Esophagus muscularis mucosa (tissue), 4 donors: ENCODE measurements around the gene WNT5B. TPM values are rescaled to one million over a fixed set of nuclear protein-coding genes. Genes with fewer than 3 reads are reported as not detected.

ENCODE experiments used
- DNase-seq: peaks from one replicate; pipeline ENCODE4 v3.0.0-alpha.2; 2017; ENCODE audit errors: extremely low spot score
- H3K27ac ChIP-seq, 4 donors: fragments of 200-600 bp; sonication (generic); replicated peaks in 1 of 4; 1 replicate in 3 of 4; 2 replicates in 1 of 4; pipeline ENCODE4 v1.5.1; 2016 to 2019; ENCODE audit warnings: mild to moderate bottlenecking in 1 of 4
- H3K27me3 ChIP-seq, 4 donors: fragments of 200-600 bp; sonication (generic); one replicate each; pipeline versions ENCODE4 v1.5.1 to v1.6.0; 2016 to 2019
- H3K36me3 ChIP-seq, 4 donors: fragments of 200-600 bp; sonication (generic); one replicate each; pipeline ENCODE4 v1.5.1; 2016 to 2019
- H3K4me1 ChIP-seq, 4 donors: fragments of 200-600 bp; sonication (generic); one replicate each; pipeline ENCODE4 v1.5.1; 2016 to 2019
- H3K4me3 ChIP-seq, 4 donors: fragments of 200-600 bp; sonication (generic); 1 replicate in 2 of 4; 2 replicates in 2 of 4; pipeline ENCODE4 v1.5.1; 2016 to 2019; ENCODE audit warnings: mild to moderate bottlenecking in 4 of 4, moderate library complexity in 1 of 4
- H3K9me3 ChIP-seq, 4 donors: fragments of 200-600 bp; sonication (generic); 1 replicate in 3 of 4; 2 replicates in 1 of 4; pipeline ENCODE4 v1.5.1; 2016 to 2019
- EP300 ChIP-seq: sonication (generic); formaldehyde crosslinking; IDR thresholded peaks from one replicate; pipeline ENCODE4 v1.6.1; 2017; ENCODE audit warnings: antibody characterized with exemption
- POLR2A ChIP-seq: fragments of 450-650 bp; IDR thresholded peaks from one replicate; pipeline ENCODE4 v1.6.1; 2017; ENCODE audit warnings: antibody characterized with exemption, moderate library complexity, mild to moderate bottlenecking, low read depth
- POLR2AphosphoS5 ChIP-seq, 2 donors: sonication (generic); formaldehyde crosslinking; IDR thresholded peaks; one replicate each; pipeline ENCODE4 v1.6.1; 2017; ENCODE audit warnings: antibody characterized with exemption in 2 of 2
- WGBS: methylation state at CpG from one replicate; pipeline ENCODE4 v1.1.5; 2018; 5-methylcytosine and 5-hydroxymethylcytosine counted together
- intact Hi-C: fragments of 100-400 bp; cut with DNase I; formaldehyde crosslinking; loops from one replicate; pipeline ENCODE4 v1.15.1; 2023
- total RNA-seq, 4 donors: library from RNA; depleted of rRNA; stranded (reverse); fragments of >200 nt; gene quantifications; one replicate each; pipeline versions ENCODE4 v1.1.0 to v1.2.1, GENCODE V29; 2016
- TF ChIP-seq, protein P1 (sequence below), 3 experiments: fragments of 200-600 bp in 2 of 3; fragments of 450-650 bp in 1 of 3; sonication (generic) in 2 of 3; IDR thresholded peaks; one replicate each; pipeline ENCODE4 v1.5.1; 2017 to 2019; ENCODE audit warnings: antibody characterized with exemption in 3 of 3, mild to moderate bottlenecking in 2 of 3, moderate library complexity in 1 of 3

WNT5B gene
- total RNA-seq, 4 donors from 2014 or later: 33.5 to 112 (median 53.5) TPM

DNA sequence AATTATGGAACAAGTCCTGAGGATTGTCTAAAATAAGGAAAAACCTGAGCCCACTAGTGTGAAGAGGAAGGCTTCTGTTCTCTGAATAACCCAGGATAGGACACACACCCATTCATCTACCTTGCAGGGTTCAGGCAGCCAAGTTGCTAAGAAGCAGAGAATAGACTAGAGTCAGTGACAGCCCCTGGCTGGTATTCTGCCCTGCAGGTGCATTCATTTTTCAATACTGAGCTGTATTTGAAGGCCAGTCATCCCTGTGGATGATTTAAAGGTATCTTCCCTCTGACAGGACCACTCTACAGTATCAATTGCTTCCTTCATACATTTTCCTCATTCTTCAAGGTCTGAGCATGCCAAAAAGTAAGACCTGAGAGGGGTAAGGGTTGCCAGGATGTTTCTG, 22.9 kb downstream of the WNT5B start:
- Histone ChIP-seq H3K4me3 (no peak overlapping the region), H3K27me3 (no peaks in the 10 kb centered on the region), H3K4me1 (peaks cover 37 to 64% (median 43%) of the 10 kb centered on the region in 4 donors), H3K36me3 (peaks cover 0 to 9% (median 5%) of the 10 kb centered on the region in 4 donors), H3K27ac (peak overlapping the region in 3 of 4 donors; percentile 67 to 77 (median 74)), H3K9me3 (no peaks in the 10 kb centered on the region)
- intact Hi-C loops: loop anchor here (1.0 to 5.0 kb wide), 2 partner anchors 139 to 285 kb away; no protein-coding TSS in a partner anchor
- DNase-seq: no peak
- TF ChIP-seq EP300 (no peak), POLR2A (no peak), POLR2AphosphoS5 (IDR thresholded peaks at IDR 0.05) (no peak)
- TF ChIP-seq, protein P1, sequence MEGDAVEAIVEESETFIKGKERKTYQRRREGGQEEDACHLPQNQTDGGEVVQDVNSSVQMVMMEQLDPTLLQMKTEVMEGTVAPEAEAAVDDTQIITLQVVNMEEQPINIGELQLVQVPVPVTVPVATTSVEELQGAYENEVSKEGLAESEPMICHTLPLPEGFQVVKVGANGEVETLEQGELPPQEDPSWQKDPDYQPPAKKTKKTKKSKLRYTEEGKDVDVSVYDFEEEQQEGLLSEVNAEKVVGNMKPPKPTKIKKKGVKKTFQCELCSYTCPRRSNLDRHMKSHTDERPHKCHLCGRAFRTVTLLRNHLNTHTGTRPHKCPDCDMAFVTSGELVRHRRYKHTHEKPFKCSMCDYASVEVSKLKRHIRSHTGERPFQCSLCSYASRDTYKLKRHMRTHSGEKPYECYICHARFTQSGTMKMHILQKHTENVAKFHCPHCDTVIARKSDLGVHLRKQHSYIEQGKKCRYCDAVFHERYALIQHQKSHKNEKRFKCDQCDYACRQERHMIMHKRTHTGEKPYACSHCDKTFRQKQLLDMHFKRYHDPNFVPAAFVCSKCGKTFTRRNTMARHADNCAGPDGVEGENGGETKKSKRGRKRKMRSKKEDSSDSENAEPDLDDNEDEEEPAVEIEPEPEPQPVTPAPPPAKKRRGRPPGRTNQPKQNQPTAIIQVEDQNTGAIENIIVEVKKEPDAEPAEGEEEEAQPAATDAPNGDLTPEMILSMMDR (IDR thresholded peaks at IDR 0.05): no peak

GRCh38 chr12:1655225-1655788, 26.3 kb downstream of the WNT5B start:
- Histone ChIP-seq H3K9me3 (no peaks in the 10 kb centered on the region), H3K36me3 (no peaks in the 10 kb centered on the region), H3K27ac (no peak overlapping the region), H3K4me1 (peaks cover 46 to 64% (median 56%) of the 10 kb centered on the region in 4 donors), H3K4me3 (no peak overlapping the region), H3K27me3 (no peaks in the 10 kb centered on the region)
- TF ChIP-seq, protein P1 (IDR thresholded peaks at IDR 0.05): no peak
- no peak for TF ChIP-seq POLR2A
- 93% methylated on average over 6 of the region's 6 CpGs for WGBS
- DNase-seq: no peak
- intact Hi-C loops: loop anchor here (5.0 kb wide), 1 partner anchor 37 kb away; the partner anchor contains the start of gene ADIPOR2

DNA sequence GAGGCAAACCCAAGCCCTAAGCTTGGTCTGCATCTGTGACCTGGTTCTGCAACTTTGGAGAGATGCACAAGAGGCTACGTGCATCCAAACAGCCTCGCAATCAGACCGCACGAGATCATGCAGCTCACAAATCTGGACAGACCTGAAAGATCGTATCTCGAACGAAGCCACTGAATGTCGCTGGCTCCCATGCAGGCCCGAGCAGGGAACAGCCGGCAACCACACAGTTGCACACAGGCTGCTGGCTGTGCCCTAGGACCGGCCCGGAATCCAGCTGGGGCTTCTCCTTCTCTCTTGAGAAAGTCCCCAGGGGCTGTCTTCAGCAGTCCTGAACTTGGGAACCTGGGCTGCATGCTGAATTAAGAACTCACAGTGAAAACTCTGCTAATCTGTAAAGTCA, 27.9 kb downstream of the WNT5B start:
- Histone ChIP-seq H3K4me3 (no peak overlapping the region), H3K27ac (peak overlapping the region; percentile 87 to 96 (median 92)), H3K27me3 (no peaks in the 10 kb centered on the region), H3K9me3 (no peaks in the 10 kb centered on the region), H3K36me3 (no peaks in the 10 kb centered on the region), H3K4me1 (peaks cover 38 to 58% (median 53%) of the 10 kb centered on the region in 4 donors)
- TF ChIP-seq EP300 (no peak), POLR2A (no peak), POLR2AphosphoS5 (IDR thresholded peaks at IDR 0.05) (no peak)
- TF ChIP-seq, protein P1 (IDR thresholded peaks at IDR 0.05): no peak
- DNase-seq: no peak
- intact Hi-C loops: loop anchor here (5.0 kb wide), 1 partner anchor 35 kb away; the partner anchor contains the start of gene ADIPOR2
- 79% methylated on average over 12 of the region's 12 CpGs for WGBS

DNA sequence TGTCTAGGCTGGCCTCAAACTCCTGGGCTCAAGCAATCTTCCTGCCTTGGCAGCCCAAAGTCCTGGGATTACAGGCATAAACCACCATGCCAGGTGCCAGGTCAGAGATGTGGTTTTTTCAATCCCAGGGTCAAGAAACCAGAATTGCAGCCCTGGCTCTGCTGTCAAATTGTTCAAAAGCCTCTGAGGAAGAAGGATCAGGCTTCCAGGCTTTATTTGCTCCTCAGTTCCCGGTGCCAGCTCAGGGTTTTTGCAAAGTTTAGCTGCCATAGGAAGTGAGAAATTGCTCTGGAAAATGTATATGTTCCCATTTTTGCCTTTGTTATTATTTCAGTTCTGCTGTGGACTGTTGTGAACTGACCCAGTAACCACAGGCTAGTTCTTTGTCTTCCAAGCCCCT, 28.7 kb downstream of the WNT5B start:
- Histone ChIP-seq H3K27ac (peak overlapping the region; percentile 87 to 96 (median 92)), H3K4me3 (no peak overlapping the region), H3K4me1 (peaks cover 38 to 52% (median 51%) of the 10 kb centered on the region in 4 donors), H3K36me3 (no peaks in the 10 kb centered on the region), H3K27me3 (no peaks in the 10 kb centered on the region), H3K9me3 (no peaks in the 10 kb centered on the region)
- intact Hi-C loops: loop anchor here (5.0 kb wide), 1 partner anchor 35 kb away; the partner anchor contains the start of gene ADIPOR2
- 50% methylated on average over 1 of the region's 1 CpG for WGBS
- no peak for DNase-seq
- no peak for TF ChIP-seq POLR2AphosphoS5 (IDR thresholded peaks at IDR 0.05)
- no peak for TF ChIP-seq POLR2A
- no peak for TF ChIP-seq EP300
- TF ChIP-seq, protein P1 (IDR thresholded peaks at IDR 0.05): no peak
